ENCODE data around the gene TM2D3. TPM values are rescaled to one million over a fixed set of nuclear protein-coding genes. Genes with fewer than 3 reads are reported as not detected.
A peak's percentile ranks its signal among the peaks of the same experiment; 100 is the strongest.

Gene TM2D3
- total and polyA plus RNA-seq, 2 donors (not counting 3 experiments of a cell fraction or from before 2014, with no cell fraction given) = 34.3 to 51.5 TPM

DNA sequence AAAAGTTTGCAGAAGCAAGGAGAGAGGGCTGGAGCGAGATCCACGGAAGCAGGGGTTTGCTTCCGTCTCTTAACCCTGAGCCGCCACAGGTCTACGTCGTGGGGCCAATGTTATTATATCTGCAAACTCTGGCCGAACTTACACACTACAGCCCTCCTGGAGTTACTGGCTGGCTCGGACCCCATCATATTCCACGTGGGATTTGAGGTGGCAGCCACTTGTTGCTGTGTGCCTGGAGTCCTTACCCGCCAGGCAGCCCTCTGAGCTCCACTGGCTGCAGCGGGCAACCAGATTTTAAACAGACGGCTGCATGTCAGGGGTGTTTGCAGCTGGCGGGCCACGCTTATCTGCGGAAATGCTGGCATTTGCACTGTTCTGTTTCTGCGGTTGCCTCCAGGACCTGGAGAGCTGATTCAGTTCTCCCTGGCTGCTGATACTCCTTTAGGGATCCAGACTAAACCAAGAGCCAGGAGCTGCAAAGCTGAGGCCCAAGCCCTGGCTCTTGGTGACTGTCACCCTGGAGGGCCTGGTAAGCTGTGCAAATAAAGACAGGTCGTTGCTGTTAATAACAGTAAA, 34.7 kb downstream of the TM2D3 start:
- Histone ChIP-seq H3K27me3 (ENCODE audit: control insufficient read depth in 2 of 2, insufficient read depth in 2 of 2, low read length in 2 of 2) (no peaks in the 10 kb centered on the region), H3K4me2 (ENCODE audit: insufficient read depth, low read length) (no peak overlapping the region), H3K27ac (ENCODE audit: insufficient read depth, low read depth, low read length) (no peak overlapping the region), H4K20me1 (replicated peaks; ENCODE audit: control insufficient read depth, extremely low read depth, insufficient read depth, low read length) (no peaks in the 10 kb centered on the region), H3K79me2 (ENCODE audit: control insufficient read depth, insufficient read depth, low read length) (no peaks in the 10 kb centered on the region), H3K9me1 (replicated peaks; ENCODE audit: control insufficient read depth, extremely low read depth, insufficient read depth, low read length) (no peaks in the 10 kb centered on the region), H2AFZ (ENCODE audit: low read depth, low read length) (no peak overlapping the region), H3K4me3 (replicated peaks in 1 of 3; ENCODE audit: insufficient read depth in 1 of 3, low read depth in 1 of 3, low read length in 3 of 3) (no peak overlapping the region), H3K9me3 (replicated peaks; ENCODE audit: control insufficient read depth, insufficient read depth, low read length) (no peaks in the 10 kb centered on the region), H3K4me1 (ENCODE audit: control insufficient read depth, extremely low read depth, insufficient read depth, low read length) (no peaks in the 10 kb centered on the region), H3K9ac (replicated peaks; ENCODE audit: extremely low read depth, insufficient read depth, low read length) (no peak overlapping the region), H3K36me3 (ENCODE audit: control insufficient read depth in 2 of 2, extremely low read depth in 1 of 2, insufficient read depth in 2 of 2, low read length in 2 of 2) (no peaks in the 10 kb centered on the region)
- POLR2A ChIA-PET = no interaction called here
- FAIRE-seq = no peak
- no TSS peak for BruUV-seq (replicated peaks)
- CTCF ChIA-PET = interaction anchor here (0.9 to 2.3 kb wide), 2 partner anchors 23 to 24 kb away, joined by 3 to 7 read pairs; no protein-coding TSS in a partner anchor
- no peak for DNase-seq (ENCODE audit: low read depth, low spot score)
- TF ChIP-seq MYC (IDR thresholded peaks at IDR 0.05; ENCODE audit: low read depth, low read length) = no peak
- no peak for TF ChIP-seq EZH2 (IDR thresholded peaks at IDR 0.05; ENCODE audit: borderline replicate concordance, low read depth, low read length, severe bottlenecking)
- no peak for TF ChIP-seq FOS (IDR thresholded peaks at IDR 0.05; ENCODE audit: borderline replicate concordance, insufficient read depth, low read length)
- TF ChIP-seq, protein P1, sequence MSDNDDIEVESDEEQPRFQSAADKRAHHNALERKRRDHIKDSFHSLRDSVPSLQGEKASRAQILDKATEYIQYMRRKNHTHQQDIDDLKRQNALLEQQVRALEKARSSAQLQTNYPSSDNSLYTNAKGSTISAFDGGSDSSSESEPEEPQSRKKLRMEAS (IDR thresholded peaks at IDR 0.05; ENCODE audit: insufficient read depth, insufficient read length) = no peak
- intact Hi-C loops (cut with micrococcal nuclease) (no loop called here), dilution Hi-C loops (cut with MboI; ENCODE audit: extremely low pct_ligation_motif_present, low sequenced_read_pairs) (no loop called here)

DNA sequence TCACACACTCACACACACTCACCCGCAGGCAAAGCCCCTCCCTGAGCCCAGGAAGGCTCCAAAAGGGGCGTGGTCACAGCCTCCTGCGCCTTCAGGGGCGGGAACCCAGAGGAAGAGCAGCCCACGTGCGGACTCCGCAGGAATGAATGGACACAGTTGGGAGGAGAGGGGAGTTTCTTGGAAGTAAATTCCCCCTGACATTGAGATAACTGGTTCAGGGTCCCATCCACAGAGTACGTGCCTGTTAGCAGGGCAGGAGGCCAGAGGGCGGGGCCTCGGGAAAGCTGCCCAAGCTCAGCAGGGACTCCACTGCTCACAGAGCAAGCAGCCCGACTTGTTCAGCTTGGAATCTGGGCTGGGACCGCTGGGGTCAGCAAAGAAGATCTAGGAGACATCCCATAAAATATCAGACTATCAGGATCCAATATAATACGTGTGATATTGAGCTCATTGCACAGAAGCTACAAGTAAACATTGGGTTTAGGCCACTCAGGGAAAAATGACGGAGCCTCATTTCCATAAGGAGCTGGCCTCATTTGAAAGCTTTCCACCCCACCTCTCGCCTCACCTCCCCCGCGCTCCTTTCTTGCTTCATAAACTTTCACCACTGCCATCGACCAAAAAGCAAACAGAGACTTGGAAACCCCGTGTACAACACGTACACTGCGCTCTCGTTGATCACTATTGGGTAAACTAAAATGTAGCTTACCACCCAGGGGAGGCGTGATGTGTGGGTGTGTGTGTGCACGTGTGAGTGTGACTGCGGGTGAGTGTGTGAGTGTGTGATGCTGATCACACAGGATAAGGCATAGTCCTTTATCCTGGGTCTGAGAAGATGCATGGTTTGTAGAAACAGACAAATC, 36.0 kb downstream of the TM2D3 start:
- H2AFZ ChIP-seq (ENCODE audit: low read depth, low read length) = peak overlapping the region; percentile 50
- ChIA-PET POLR2A (no interaction called here), CTCF (interaction anchor here (0.7 to 2.3 kb wide), 3 partner anchors 26 to 297 kb away, joined by 3 to 7 read pairs (median 4); no protein-coding TSS in a partner anchor)
- H3K4me3 ChIP-seq (replicated peaks in 1 of 3; ENCODE audit: insufficient read depth in 1 of 3, low read depth in 1 of 3, low read length in 3 of 3) = no peak overlapping the region
- H3K4me2 ChIP-seq (ENCODE audit: insufficient read depth, low read length) = peak overlapping the region; percentile 4
- no peaks in the 10 kb centered on the region for H3K79me2 ChIP-seq (ENCODE audit: control insufficient read depth, insufficient read depth, low read length)
- TF ChIP-seq MYC (IDR thresholded peaks at IDR 0.05; ENCODE audit: low read depth, low read length) = no peak
- TF ChIP-seq GATA2 (IDR thresholded peaks at IDR 0.05; ENCODE audit: insufficient read depth, insufficient read length, low read depth, low read length) = no peak
- no peak for TF ChIP-seq POLR2A (IDR thresholded peaks at IDR 0.05; ENCODE audit: low read depth, low read length)
- TF ChIP-seq FOS (IDR thresholded peaks at IDR 0.05; ENCODE audit: borderline replicate concordance, insufficient read depth, low read length) = no peak
- TF ChIP-seq, protein P1 (IDR thresholded peaks at IDR 0.05; ENCODE audit: insufficient read depth, insufficient read length) = no peak
- H3K9me3 ChIP-seq (replicated peaks; ENCODE audit: control insufficient read depth, insufficient read depth, low read length) = no peaks in the 10 kb centered on the region
- DNase-seq (ENCODE audit: low read depth, low spot score) (peak; percentile 11), FAIRE-seq (no peak)
- BruUV-seq (replicated peaks) = no TSS peak
- H3K27ac ChIP-seq (ENCODE audit: insufficient read depth, low read depth, low read length) = no peak overlapping the region
- H3K9ac ChIP-seq (replicated peaks; ENCODE audit: extremely low read depth, insufficient read depth, low read length) = no peak overlapping the region
- no peaks in the 10 kb centered on the region for H4K20me1 ChIP-seq (replicated peaks; ENCODE audit: control insufficient read depth, extremely low read depth, insufficient read depth, low read length)
- dilution Hi-C loops (cut with MboI; ENCODE audit: extremely low pct_ligation_motif_present, low sequenced_read_pairs) (no loop called here), intact Hi-C loops (cut with micrococcal nuclease) (no loop called here)
- no peaks in the 10 kb centered on the region for H3K27me3 ChIP-seq (ENCODE audit: control insufficient read depth in 2 of 2, insufficient read depth in 2 of 2, low read length in 2 of 2)
- H3K36me3 ChIP-seq (ENCODE audit: control insufficient read depth in 2 of 2, extremely low read depth in 1 of 2, insufficient read depth in 2 of 2, low read length in 2 of 2) = no peaks in the 10 kb centered on the region
- no peaks in the 10 kb centered on the region for H3K9me1 ChIP-seq (replicated peaks; ENCODE audit: control insufficient read depth, extremely low read depth, insufficient read depth, low read length)
- no peaks in the 10 kb centered on the region for H3K4me1 ChIP-seq (ENCODE audit: control insufficient read depth, extremely low read depth, insufficient read depth, low read length)
